Measurements from ENCODE around the gene NLRP10. TPM values are rescaled to one million over a fixed set of nuclear protein-coding genes. Genes with fewer than 3 reads are reported as not detected.

NLRP10 gene
- not detected in 2 replicates for total RNA-seq
- not detected in 2 replicates for polyA plus RNA-seq
- not detected in 2 replicates for polyA plus RNA-seq (2011; cell fraction: cytosol; rRNA removed)
- polyA plus RNA-seq (2011; cell fraction: nucleus; rRNA removed): not detected in 2 replicates
- polyA plus RNA-seq (2012): not detected in 2 replicates
- not detected in 2 replicates for polyA minus RNA-seq
- not detected for polyA minus RNA-seq (2011; cell fraction: cytosol; rRNA and poly(A)+ RNA removed)
- polyA minus RNA-seq (2011; cell fraction: nucleus; rRNA and poly(A)+ RNA removed): not detected in 2 replicates
- percentile 12 among the genes with signal in this experiment for Bru-seq, nascent RNA
- percentile 20 among the genes with signal in this experiment for BruChase-seq, experiment 1, labeled RNA remaining after a 6-hour chase
- not detected for BruChase-seq, experiment 2, labeled RNA remaining after a 2-hour chase
- long read RNA-seq: 0 reads

DNA sequence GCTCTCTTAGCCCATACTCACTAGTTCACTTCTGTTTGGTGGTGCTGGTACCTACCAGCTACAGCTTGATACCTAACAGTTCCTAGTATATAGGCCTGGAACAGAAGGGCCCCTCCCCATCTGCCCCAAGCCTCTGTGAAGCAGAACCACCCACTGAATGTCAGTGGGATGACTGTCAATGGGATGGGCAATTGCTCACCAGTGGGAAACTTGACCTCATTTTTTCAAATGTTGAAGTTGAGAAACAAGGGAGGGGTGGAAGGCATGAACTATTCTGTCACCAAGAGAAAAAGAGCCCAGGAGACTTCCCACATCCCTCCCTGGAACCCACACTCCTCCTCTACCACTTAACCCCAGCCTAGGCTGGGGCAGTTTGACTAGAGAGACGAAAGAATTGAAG is at the start of gene NLRP10:
TSS of gene NLRP10 (minus strand) at position 62 of the 400 bp plus-strand sequence. CDS start 1,952 bp downstream, outside the sequence.
- Histone ChIP-seq H3K27ac (ENCODE audit: insufficient read depth, low read depth, low read length) (no peak within 1 kb of the TSS), H3K27me3 (ENCODE audit: control insufficient read depth in 2 of 2, insufficient read depth in 2 of 2, low read length in 2 of 2) (peaks cover 0 to 2% of the 10 kb centered on the region in 2 experiments), H4K20me1 (replicated peaks; ENCODE audit: control insufficient read depth, extremely low read depth, insufficient read depth, low read length) (no peaks in the 10 kb centered on the region), H3K4me2 (ENCODE audit: insufficient read depth, low read length) (no peak within 1 kb of the TSS), H3K79me2 (ENCODE audit: control insufficient read depth, insufficient read depth, low read length) (no peaks in the 10 kb centered on the region), H3K4me1 (ENCODE audit: control insufficient read depth, extremely low read depth, insufficient read depth, low read length) (no peaks in the 10 kb centered on the region), H3K9me1 (replicated peaks; ENCODE audit: control insufficient read depth, extremely low read depth, insufficient read depth, low read length) (no peaks in the 10 kb centered on the region), H3K9me3 (replicated peaks; ENCODE audit: control insufficient read depth, insufficient read depth, low read length) (no peaks in the 10 kb centered on the region), H3K36me3 (ENCODE audit: control insufficient read depth in 2 of 2, extremely low read depth in 1 of 2, insufficient read depth in 2 of 2, low read length in 2 of 2) (no peaks in the 10 kb centered on the region), H3K4me3 (replicated peaks in 1 of 3; ENCODE audit: insufficient read depth in 1 of 3, low read depth in 1 of 3, low read length in 3 of 3) (no peak within 1 kb of the TSS), H3K9ac (replicated peaks; ENCODE audit: extremely low read depth, insufficient read depth, low read length) (no peak within 1 kb of the TSS), H2AFZ (ENCODE audit: low read depth, low read length) (no peak within 1 kb of the TSS)
- DNase-seq (ENCODE audit: low read depth, low spot score) (no peak), FAIRE-seq (no peak)
- intact Hi-C loops (cut with micrococcal nuclease) (loop anchor here (5.0 kb wide), 1 partner anchor 613 kb away; no protein-coding TSS in a partner anchor), dilution Hi-C loops (cut with MboI; ENCODE audit: extremely low pct_ligation_motif_present, low sequenced_read_pairs) (no loop called here)
- no TSS peak for BruUV-seq (replicated peaks)
- ChIA-PET POLR2A (no interaction called here), CTCF (interaction anchor here (2.0 kb wide), 1 partner anchor 22 kb away, joined by 5 read pairs; the partner anchor contains the start of gene EIF3F)
- TF ChIP-seq POLR2AphosphoS5 (IDR thresholded peaks at IDR 0.05; ENCODE audit: insufficient read depth, low read depth, low read length) (no peak), MYC (IDR thresholded peaks at IDR 0.05; ENCODE audit: low read depth, low read length) (no peak), EZH2 (IDR thresholded peaks at IDR 0.05; ENCODE audit: borderline replicate concordance, low read depth, low read length, severe bottlenecking) (no peak), POLR2A (IDR thresholded peaks at IDR 0.05; ENCODE audit: low read depth, low read length) (no peak), FOS (IDR thresholded peaks at IDR 0.05; ENCODE audit: borderline replicate concordance, insufficient read depth, low read length) (no peak), MAX (IDR thresholded peaks at IDR 0.05; ENCODE audit: insufficient read depth, insufficient read length) (no peak), GATA2 (IDR thresholded peaks at IDR 0.05; ENCODE audit: insufficient read depth, insufficient read length, low read depth, low read length) (no peak), JUN (IDR thresholded peaks at IDR 0.05; ENCODE audit: borderline replicate concordance, insufficient read depth, insufficient read length, low read depth) (no peak)
- TF ChIP-seq, protein P1, sequence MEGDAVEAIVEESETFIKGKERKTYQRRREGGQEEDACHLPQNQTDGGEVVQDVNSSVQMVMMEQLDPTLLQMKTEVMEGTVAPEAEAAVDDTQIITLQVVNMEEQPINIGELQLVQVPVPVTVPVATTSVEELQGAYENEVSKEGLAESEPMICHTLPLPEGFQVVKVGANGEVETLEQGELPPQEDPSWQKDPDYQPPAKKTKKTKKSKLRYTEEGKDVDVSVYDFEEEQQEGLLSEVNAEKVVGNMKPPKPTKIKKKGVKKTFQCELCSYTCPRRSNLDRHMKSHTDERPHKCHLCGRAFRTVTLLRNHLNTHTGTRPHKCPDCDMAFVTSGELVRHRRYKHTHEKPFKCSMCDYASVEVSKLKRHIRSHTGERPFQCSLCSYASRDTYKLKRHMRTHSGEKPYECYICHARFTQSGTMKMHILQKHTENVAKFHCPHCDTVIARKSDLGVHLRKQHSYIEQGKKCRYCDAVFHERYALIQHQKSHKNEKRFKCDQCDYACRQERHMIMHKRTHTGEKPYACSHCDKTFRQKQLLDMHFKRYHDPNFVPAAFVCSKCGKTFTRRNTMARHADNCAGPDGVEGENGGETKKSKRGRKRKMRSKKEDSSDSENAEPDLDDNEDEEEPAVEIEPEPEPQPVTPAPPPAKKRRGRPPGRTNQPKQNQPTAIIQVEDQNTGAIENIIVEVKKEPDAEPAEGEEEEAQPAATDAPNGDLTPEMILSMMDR (IDR thresholded peaks at IDR 0.05; ENCODE audit: extremely low read depth in 1 of 2, insufficient read depth in 1 of 2, low read depth in 1 of 2, low read length in 2 of 2): no peak

Measured in endothelial cell of umbilical vein (primary cell).